HG02885 (cell line): ENCODE results near the gene SGPP1.
A peak's percentile ranks its signal among the peaks of the same experiment; 100 is the strongest.
"Not testable (repeated sequence)": the region's sequence is repeated elsewhere in the genome, so short reads cannot be mapped to it uniquely, and the experiment has no call there.

Experiments used
- ATAC-seq: cut with Tn5 transposase; IDR thresholded peaks from one replicate; pipeline ENCODE4 v1.9.1; 2021; ENCODE audit warnings: mild to moderate bottlenecking; ENCODE audit not compliant: unreplicated experiment, poor library complexity

SGPP1 gene, protein sequence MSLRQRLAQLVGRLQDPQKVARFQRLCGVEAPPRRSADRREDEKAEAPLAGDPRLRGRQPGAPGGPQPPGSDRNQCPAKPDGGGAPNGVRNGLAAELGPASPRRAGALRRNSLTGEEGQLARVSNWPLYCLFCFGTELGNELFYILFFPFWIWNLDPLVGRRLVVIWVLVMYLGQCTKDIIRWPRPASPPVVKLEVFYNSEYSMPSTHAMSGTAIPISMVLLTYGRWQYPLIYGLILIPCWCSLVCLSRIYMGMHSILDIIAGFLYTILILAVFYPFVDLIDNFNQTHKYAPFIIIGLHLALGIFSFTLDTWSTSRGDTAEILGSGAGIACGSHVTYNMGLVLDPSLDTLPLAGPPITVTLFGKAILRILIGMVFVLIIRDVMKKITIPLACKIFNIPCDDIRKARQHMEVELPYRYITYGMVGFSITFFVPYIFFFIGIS

DNA sequence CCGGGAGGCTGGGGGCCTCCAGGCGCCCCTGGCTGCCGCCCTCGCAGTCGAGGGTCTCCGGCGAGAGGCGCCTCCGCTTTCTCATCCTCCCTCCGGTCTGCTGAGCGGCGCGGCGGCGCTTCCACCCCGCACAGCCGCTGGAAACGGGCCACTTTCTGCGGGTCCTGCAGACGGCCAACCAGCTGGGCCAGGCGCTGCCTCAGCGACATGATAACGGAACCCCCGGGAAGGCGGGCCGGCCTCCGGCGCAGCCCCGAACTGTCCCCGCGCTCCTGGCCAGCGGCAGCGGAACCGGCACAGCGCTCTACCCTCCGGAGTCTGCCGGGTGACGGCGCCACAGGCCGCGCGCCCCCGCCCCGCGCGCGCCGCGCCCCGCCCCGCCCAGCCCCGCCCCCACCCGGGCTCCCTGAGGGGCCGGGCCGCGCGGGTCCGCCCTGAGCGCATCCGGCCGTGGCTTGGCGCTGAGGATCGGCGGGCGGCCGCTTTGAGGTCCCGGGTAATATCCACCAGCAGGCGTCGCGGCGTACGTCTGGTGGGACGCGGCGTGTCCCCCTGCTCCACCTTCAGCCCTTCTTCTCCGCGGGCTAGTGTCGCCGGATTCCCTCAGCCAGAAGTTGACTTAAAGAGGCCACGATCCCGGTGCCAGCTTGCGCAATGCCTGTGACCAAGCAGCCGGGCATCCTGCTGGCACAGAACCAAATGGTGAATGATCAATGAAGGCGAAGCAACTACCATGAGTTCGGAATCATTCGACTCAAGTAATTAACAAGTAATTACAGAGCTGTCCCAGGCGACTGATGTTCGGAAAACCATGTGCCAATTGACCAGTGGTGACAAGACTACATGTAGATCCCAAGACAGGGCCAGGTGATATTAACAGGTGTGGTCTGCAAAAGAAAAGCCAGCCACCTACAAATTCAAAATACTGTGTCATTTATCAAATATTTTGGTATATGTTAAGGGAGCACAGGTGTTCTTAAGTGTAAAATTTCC lies at the start of gene SGPP1:
Gene SGPP1, minus strand, starts transcription at position 330 of the 993 bp plus-strand sequence. Its CDS starts 121 bp downstream, at position 209.
- peak; percentile 83 for ATAC-seq

DNA sequence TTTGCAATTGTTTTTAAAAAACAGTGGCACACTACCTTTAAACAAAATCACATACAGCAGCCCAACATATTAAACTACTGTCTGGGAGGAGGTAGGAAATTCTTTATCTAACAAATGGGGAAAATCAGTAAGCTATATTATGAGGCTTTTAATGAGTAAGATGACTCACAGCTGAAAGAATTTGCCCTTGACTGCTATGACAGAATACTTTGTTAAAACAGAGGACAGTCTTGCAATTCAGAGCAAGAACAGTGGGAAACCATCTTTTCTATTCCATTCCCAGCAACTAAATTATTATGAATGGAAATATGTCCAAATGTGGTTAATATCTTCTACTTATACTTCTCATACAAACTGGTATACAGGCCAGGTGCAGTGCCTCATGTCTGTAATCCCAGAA lies 49.2 kb upstream of the SGPP1 start:
- ATAC-seq, result no peak

DNA sequence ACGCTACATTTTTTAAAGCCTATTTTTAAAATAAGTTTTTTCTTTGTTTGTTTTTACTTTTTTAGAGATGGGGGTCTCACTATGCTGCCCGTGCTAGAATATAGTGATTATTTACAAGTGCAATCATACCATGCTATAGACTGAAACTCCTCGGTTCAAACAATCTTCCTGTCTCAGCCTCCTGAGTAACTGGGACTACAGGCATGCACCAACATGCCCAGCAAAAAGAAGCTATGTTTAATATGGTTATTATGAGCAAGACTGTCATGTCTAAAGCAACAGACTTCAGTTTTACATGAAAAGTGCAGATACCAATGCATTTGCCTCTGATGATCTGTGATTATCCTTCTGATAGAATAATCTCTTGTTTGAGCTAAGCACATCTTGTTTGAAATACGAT lies 45.6 kb upstream of the SGPP1 start:
- no peak for ATAC-seq

DNA sequence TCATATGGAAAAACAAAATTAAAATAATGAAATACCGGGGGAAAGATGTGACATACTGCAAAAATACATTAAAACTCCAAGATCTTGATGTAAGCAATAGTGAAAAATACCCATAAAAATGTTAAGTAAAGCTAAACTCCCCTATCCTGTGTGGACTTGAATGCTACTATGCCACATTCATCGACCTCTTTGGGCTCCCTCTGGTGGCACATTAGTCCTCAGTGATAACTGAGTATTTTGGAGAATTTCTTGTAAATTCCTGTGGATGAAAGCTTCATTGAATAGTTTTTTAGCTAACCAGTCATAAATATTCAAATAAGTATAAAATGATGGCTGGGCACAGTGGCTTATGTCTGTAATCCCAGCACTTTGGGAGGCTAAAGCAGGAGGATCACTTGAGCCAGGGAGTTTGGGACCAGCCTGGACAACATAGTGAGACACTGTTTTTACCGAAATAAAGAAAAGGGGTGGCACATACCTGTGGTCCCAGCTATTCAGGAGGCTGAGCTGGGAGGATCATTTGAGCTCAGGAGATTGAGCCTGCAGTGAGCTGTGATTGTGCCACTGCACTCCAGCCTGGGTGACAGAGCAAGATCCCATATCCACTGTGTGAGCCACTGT lies 42.4 kb upstream of the SGPP1 start:
- peak; percentile 69 for ATAC-seq

DNA sequence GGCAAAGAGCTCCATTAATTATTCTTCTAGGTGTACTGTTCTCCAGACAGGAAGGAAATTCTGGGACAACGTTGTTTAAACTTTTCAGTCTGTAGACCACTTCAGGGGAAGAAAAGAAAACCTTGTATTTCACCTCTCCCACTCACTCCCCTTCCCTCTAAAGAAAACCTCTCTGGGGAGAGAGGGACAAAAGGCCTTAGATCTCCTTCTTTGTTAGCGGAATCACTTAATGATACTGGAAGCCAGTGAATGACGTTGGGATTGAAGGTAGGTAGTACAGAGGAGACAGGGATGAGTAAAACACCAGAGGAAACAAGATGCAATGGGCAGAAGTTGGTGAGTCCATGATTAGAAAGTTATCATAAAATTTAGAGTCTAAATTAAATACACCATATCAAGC lies 38.7 kb upstream of the SGPP1 start:
- ATAC-seq, result no peak

DNA sequence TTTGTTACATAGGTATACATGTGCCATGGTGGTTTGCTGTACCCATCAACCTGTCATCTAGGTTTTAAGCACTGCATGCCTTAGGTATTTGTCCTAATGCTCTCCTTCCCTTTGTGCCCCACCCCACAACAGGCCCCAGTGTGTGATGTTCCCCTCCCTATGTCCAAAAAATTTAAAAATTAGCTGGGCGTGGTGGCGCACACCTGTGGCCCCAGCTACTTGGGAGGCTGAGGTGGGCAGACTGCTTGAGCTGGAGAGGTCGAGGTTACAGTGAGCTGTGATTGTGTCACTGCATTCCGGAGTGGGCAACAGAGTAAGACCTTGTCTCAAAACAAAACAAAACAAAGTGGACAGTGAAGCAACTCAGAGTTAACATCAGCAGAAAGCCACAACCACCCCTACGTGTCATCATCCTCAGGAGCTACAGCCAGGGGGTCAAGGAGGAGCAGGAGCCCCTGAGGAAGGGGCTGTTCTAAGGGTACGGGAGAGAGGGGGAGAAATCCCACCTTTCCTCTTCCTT lies 36.8 kb upstream of the SGPP1 start:
- ATAC-seq, result no peak

DNA sequence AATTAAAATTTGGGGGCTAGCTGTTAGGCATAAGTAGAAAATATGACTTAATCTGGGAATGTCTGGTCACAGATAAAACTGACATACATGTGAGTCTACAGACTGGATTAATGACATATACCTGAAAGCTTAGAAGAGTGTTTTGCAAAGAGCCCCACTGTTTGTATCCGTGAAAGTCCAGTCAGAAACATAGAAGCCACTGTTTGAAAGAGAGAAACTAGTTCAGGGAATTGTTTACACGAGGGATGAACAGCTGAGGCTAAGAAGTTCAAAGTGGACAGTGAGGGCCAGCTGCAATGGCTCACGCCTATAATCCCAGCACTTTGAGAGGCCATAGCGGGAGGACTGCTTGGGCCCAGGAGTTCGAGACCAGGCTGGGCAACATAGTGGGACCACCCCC lies 36.2 kb upstream of the SGPP1 start:
- ATAC-seq, result no peak

DNA sequence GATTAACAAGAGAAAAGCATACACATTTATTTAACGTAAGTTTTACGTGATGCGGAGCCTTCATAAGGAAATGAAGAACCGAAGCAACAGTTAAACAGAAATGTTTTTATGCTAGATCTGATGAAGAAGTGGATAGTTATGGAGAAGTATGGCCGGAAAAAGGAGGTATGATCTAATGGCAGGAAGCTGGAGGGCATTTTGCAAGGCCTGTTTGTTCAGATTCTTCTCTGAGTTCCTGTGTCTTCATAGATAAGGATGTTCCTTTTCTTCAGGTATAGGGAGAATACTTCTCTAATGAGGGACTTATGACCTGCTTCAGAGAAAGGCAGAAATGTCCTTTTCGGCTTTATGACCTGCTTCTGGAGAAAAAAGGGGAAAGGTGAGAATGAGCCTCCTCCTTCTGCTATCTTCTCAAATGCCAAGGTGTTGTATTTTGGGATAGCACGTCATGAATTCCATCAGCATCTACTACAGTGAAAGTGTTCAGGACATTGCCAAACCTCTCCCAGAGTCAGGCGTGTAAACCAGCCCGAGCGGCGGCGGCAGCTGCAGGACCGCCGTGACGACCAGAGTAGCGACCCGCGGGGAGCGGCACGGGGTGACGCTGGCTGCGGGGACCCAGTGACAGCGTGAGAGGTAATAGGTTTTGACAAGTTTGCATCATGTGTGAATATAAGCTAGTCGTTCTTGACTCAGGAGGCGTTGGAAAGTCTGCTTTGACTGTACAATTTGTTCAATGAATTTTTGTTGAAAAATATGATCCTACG lies 33.7 kb upstream of the SGPP1 start:
- no peak for ATAC-seq

DNA sequence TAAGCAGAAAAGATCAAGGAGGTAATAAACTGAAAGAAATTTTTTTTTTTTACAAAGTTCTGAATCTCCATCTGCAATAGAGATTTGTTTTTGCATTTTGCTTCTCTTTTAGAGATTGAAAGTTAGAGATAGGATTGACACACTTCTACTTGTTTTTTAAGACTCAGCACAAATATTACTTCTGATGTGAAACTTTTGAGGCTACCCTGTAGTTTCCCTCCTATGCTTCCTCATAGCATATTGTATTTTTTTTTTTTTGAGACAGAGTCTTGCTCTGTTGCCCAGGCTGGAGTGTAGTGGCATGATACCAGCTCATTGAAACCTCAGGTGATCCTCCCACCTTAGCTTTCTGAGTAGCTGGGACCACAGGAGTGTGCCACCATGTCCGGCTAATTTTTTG lies 32.1 kb upstream of the SGPP1 start:
- ATAC-seq, result peak; percentile 65

DNA sequence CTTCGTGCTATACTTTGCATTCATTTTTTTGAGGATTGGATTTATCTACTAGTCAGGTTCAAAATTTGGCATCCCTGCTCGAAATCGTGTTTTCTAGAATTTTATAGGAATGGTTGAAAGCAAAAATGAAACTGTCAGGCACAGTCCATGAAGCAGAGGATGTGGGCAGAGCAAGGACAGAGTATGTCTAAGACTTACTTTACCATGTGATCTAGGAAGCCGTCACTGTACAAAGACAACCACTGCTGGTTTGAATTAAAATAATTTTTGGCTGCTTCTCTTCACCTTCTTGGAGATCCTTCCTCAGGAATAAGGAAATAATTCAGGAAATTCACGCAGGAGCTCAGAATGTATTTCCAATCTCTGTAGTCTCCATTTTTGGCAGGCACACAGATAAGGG lies 31.6 kb upstream of the SGPP1 start:
- peak; percentile 85 for ATAC-seq

DNA sequence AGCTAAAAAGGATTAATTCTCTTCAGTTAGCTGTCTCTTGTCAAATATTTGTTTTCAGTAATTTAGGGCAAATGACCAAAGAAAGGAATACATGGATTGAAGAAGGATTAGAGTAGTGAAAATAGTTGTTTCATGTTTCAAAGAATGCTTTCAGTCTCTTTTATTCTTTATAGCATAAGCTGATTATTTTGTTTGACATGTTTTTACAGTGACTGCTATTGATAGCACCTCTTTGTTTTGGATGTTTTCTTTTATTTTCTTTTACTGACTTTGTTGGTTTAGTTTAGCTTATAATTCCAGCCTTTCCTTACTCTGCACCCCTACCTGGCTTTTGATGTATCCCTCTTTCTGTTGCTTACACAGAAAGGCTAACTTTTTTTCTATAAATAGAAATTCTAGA lies 29.3 kb upstream of the SGPP1 start:
- ATAC-seq, result no peak

DNA sequence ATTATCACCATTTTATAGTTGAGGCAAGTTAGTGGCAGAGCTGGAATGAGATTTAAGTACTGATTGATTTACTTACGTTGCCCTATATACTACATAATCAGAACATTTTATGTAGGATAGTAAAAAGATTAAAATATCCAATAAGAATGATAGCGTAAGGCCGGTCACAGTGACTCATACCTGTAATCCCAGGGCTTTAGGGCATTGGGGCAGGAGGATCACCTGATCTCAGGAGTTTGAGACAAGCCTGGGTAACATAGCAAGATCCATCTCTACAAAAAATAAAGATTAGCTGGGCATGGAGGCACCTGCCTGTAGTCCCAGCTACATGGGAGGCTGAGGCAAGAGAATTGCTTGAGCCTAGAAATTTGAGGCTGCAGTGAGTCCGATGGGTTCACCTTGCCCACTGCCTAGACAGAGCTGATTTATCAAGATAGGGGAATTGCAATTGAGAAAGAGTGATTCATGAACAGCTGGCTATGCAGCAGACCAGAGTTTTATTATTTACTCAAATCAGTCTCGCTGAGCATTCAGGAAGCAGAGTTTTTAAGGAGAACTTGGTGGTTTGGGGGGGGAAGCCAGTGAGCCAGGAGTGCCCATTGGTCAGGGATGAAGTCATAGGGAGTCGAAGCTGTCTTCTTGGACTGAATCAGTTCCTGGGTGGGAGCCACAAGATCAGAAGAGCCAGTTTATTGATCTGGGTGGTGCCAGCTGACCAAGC lies 24.7 kb upstream of the SGPP1 start:
- no peak for ATAC-seq

DNA sequence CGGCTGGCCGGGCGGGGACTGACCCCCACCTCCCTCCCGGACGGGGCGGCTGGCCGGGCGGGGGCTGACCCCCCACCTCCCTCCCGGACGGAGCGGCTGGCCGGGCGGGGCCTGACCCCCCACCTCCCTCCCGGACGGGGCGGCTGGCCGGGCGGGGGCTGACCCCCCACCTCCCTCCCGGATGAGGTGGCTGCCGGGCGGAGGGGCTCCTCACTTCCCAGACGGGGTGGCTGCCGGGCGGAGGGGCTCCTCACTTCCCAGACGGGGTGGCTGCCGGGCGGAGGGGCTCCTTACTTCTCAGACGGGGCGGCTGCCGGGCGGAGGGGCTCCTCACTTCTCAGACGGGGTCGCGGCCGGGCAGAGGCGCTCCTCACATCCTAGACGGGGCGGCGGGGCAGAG lies 23.2 kb upstream of the SGPP1 start:
- not testable (repeated sequence) for ATAC-seq

DNA sequence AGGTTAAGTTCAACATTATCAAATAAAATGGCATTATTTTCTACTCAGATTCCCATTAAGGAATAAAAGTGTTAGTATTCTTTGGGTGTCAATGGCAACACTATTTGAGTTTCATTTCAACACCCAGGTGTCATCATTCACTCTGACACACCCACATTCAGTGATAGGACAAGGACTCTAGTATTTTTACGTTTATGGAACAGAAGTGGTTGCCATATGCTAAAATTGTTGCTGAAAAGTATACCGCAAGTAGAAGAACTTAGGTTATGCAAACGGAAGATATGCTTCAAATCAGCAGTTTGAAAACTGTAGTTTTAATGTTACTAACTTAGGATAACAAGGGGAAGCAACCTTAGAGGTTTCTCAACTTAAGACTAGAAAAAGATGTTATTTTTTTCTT lies 20.0 kb upstream of the SGPP1 start:
- ATAC-seq, result peak; percentile 37

DNA sequence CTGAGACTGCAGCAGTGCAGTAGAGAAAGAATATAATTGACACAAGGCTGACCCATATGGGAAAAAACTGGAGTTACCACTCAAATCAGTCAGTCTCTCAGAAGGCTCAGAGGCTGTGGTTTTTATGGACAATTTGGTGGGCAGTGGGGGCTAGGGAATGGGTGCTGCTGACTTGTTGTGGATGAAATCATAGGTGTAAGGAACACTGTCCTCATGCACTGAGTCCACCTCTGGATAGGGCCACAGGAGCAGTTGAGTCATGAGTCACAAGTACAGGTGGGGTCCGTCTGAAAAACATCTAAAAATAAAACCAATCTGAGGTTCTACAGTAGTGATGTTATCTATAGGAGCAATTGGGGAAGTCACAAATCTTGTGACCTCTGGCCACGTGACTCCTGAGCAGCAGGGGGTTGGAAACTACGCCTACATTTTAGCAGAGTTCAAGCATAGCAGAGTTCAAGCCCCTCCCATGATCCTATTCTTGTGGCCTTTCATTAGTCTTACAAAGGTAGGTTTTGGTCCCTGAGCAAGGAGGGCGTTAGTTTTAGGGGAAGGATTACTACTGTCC lies 18.1 kb upstream of the SGPP1 start:
- ATAC-seq, result peak; percentile 75

DNA sequence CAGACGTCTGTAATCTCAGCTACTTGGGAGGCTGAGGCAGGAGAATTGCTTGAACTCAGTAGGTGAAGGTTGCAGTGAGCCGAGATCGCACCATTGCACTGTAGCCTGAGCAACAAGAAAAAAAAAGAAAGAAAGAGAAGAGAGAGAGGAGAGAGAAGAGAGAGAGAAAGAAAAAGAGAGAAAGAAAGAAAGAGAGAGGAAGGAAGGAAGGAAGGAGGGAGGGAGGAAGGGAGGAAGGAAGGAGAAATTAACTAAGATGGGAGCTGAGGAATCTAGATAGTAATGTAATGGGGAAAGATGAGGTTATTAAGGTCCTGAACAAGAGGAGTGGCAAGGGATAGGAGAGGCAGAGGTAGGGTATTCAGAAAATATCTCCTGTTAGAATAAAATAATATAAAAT lies 17.4 kb upstream of the SGPP1 start:
- ATAC-seq, result no peak

DNA sequence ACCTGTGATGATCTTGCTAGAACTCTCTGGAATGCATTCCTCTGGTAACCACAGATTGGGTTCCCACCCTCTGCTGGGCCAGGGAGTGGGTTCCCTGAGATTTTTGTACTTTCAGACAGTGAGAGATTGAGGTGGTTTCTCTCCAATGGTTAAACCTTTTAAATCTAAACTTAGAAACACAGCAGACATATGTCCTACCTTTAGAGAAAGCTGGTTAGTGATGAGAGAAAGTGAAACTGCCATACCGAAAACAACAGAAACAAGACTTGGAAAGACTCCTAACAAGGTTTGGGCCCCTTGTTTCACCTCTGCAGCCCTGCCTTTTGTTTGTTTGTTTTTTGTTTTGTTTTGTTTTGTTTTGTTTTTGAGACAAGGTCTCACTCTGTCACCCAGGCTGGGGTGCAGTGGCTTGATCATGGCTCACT lies 9.7 kb upstream of the SGPP1 start:
- ATAC-seq, result peak; percentile 97

DNA sequence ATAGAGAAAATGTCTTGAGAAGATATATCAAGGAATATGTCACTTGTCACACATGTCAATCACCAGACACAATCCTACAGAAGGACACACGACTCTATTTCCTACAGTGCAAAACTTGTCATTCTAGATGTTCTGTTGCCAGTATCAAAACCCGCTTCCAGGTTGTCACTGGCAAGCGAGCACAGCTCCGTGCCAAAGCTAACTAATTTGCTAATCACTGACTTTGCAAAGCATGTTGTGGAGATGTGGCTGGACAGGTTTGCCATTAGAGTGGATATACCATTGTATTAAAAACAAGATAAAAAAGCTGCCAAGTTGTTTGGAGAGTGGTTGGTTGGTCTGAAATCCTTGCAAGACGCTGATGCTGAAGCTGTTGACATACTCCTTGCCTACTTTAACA lies 7.9 kb upstream of the SGPP1 start:
- ATAC-seq, result no peak

DNA sequence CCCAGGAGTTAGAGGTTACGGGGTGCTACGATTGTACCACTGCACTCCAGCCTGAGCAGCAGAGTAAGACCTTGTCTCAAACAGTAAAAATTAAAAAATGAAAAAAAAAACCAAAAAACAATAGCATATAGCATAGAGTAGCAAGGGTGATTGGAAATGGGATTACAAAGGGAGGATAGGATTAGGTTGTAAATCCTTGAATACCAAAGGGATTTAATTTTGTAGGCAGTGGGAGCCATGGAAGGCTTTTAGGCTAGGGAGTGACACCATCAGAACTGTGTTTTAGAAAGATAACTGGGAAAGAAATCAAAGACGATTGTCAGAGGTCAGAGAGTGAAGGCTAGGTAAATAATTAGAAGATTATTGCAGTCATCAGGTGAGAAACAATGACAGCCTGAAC lies 2.8 kb upstream of the SGPP1 start:
- ATAC-seq, result no peak
